GM19099 (cell line): ENCODE results near the gene PAQR7.

Experiments used
- POLR2A ChIP-seq: IDR thresholded peaks from 3 replicates; pipeline ENCODE4 v1.6.1; 2011; ENCODE audit warnings: low read depth; ENCODE audit not compliant: insufficient read length; ENCODE audit errors: extremely low read depth

PAQR7 gene

DNA sequence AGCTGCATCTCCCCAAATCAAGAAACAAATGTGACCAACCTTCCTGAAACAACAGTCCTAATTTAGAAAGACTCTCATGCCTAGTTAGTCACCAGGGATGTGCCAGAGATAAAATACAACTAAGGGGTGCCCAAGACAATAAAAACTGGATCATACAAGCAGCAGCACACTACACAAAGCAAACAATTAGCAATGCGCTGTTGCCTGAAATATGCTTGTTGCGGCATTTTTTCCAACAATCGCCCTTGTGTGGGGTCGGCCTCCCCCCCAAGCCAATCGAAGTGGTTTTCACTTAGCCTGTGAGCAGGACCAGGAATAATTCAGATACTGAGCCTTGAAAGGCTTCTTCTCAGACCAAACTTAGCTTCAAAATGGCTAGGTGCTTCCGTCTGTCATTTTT, 32.1 kb upstream of the PAQR7 start:
- TF ChIP-seq POLR2A: no peak

DNA sequence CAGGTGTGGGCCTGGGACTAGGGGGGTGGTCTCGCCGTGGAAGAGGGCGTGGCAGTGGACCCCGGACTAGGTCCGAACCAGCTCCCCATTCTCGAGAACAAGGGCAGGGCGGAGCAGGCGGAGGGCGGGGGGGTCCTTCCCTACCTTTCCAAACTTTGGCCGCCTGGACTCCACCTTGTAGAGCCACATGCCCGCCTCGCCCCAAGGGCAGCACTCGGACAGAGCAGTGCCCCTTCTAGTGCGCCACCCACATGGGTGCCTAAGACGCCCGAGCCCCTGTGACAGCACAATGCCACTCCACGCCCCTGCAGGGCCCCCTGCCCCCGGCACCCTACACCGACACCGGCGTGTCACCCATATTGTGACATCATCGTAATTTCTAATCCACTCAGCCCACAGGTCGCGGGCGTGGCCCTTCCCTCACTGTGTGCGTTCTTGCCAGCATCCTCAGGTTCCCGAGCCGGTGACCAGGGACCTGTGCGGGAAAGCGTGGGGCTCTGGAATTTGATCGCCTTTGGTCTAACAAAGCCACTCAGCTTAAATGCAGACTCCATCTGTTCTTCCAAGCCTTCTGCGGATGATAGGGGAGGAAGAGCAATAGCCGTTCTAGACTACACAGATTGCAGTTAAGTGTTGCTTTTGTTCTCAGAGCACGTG, 31.3 kb upstream of the PAQR7 start:
- TF ChIP-seq POLR2A: no peak

DNA sequence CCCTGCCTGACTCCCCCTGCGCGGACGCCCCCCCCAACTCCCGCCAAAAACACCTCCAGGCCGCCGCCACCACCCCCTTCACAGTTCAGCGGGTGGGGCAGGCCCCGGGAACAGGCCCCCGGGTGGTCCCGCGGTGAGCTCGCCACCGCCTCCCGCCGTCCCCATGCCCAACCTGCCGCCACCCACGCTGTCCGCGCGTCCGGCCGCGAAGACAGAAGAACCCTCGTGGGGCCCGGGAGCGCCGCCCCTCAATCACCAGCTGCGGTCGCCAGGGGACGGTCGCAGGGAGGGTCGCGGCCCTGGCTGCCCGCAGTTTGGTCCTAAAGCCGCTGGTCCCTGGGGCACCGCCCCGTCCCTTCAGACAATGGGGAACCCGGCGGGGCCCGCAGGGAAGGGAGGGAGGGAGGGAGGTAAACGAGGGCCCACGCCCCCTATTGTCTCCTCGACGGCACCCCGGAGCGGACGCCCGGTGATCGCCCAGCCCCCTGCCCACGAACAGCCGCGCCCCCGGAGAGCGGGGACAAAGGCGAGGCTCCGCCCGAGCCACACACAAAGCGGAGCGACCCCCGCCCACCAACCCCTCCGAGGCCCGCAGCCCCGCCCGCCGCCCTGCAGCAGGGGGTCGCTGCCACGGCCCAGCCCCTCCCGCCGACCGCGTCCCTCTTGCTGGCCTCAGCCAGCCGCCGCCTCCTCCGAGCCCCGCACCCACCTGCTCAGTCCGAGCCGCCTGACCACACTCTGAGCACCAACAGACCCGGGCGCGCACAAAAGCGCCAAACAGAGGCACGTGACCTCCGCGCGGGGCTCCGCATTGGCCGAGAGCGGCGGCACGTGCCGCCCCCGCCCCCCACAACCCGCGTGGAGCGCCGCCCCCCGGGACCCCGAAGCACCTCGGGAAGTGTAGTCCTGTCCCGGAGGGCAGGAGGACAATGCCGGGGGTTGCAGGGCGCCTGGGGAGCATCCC, 30.5 kb upstream of the PAQR7 start, which contains the start of gene STMN1:
Gene STMN1, minus strand, starts transcription at position 740 of the 964 bp plus-strand sequence. CDS start 1,743 bp downstream, outside the sequence.
- TF ChIP-seq POLR2A: peak; percentile 97

DNA sequence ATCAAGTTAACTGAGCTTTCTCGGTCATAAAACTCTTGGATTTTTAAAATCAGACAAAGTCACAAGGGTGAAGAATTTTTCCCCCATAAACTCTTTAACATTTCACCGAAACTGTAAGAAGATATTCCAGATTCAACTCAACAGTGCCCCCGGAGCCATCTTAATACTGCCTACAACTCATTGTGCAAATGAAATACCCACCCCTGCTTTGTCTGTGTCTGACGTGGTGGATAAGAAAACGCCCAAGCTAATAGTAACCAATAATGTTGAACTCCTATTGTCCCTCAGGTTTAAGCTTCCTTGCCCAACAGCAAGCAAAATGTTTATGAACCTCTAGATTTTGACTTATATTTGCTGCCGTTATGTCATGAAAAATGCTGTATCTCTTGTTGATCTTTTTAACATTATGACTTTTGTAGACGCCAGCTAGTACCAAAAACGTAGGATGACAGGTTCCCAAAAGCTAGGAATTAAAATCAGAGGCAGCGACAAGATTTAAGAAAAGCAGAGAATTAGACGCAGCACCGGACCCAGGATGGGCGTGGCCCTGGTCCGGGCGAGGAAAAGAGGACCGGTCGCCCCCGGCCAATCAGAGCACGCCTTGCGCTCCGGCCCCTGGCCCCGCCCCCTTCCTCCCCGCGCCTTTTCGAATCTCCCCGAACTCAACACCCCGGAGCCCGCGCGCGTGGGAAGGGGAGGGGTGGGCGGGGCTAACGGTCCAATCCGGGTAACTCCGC, 29.6 kb upstream of the PAQR7 start:
- no peak for TF ChIP-seq POLR2A

DNA sequence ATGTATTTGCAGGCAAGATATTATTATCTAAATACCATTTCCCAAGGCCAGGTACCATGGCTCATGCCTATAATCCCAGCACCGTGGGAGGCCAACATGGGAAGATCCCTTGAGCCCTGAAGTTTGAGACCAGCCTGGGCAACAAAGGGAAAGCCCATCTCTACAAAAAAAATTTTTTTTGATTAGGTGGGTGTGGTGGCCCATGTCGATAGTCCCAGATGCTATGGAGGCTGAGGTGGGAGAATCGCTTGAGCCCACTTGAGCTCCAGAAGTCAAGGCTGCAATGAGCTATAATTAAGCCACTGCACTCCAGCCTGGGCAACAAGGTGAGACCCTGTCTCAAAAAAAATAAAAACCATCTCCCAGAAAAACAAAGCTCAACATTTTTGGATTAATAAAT, 28.5 kb upstream of the PAQR7 start:
- no peak for TF ChIP-seq POLR2A

DNA sequence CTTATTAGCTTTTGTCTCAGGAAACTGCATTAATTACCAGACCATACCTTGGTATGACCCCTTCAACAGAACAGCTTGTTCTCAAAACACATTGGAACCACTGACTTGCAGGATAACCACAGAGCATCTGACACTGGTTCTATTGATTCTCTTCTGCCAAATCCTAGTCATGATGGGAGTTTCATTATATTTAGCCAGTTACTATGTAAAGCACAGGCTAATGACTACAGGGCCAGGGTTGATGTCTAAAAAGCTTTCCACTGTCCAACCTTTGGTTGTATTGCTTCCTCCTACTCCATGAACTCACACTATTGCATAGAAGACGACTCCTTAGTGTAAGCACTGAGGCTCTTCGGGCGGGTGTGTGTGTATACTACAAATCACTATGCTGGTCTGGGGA, 27.0 kb upstream of the PAQR7 start:
- TF ChIP-seq POLR2A: no peak

DNA sequence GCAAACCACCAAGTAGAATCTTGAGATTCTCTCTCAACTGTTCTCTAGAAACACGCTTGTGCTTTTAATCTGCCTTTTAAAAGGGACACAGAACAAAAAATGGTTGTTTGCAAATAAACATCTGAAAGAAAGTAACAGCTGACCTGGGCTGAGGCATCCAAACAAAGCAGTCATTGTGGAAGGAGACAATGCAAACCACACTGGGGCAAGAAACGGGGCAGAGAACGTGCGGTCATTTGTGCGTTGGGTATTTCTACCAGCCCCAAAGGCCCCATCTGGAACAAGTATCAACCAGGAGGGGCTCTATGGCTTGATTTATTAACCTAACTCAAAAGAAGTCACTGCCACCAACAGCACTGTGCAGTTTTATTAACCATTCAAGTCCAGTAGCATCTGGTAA, 24.7 kb upstream of the PAQR7 start:
- no peak for TF ChIP-seq POLR2A

DNA sequence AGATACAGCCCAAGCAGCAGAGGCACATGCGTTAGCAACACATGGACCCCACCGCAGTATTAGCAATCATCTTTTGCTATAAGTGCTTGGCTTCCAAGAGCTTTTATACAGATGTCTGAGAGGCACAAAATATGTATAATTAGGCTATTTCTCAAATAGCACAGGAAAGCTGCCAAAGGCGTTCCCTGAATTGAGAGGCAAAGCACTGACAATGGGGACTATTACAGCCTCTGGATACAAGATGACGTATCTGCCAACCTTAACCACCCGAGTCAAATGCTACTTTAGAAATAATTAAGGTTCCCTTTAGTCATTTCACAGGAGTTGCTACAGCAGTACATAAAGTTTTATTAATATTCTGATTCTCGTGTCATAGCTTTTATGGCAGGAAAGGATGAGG, 24.3 kb upstream of the PAQR7 start:
- TF ChIP-seq POLR2A: no peak

DNA sequence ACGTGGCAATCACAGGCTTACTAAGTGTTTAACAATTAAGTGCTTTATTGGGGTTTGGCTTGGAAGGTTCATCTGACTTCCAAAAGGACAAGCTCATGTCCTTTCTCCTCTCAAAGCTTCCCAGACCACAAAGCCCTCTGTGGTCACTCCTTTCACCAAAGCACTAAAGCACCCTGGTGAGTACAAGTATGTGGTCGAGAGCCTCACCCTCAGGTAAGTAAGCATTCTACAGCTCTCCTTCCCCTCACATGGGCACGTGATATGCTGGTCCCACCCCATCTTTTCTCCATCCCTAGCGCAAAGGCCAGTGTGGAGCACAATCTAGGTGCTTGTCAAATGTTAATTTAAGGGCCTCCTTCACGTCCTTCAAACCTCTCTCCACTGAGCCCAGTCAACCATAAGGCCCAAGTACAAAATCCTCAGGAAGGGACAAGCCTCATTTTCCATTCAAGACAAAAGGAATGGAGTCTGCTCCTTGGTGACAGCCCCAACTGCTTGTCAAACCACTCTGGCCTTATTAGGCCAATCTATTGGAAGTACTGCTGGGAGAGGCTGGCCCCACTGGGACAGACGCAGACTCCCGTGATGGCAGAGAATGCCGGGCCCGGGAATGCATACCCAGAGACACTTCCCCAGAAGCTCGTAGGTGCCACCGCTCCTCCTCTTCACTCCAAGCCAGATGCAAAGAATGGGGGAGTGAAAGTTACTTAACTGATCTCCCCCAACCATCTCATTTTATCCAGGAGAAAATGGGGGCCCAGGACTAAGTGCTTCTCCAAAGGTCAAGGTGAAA, 22.9 kb upstream of the PAQR7 start:
- no peak for TF ChIP-seq POLR2A

DNA sequence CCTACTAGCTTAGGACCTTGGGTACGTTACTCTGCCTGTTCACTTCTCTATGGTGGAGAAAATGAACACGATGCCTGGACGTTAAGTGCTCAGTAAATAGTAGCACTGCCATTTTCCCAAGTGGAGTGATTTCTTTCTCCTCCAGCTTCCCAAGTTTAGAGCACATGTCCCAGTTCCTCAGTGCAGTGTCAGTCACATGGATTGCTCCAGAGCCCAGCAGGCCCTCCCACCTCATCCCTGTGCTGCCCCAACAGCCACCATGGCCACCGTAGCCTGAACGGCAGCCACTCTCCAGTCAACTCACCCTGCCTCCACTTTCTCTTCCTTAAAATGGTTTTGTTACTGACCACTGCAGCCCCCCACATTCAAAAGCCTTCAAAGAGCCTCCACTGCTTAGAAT, 22.2 kb upstream of the PAQR7 start:
- TF ChIP-seq POLR2A: no peak

DNA sequence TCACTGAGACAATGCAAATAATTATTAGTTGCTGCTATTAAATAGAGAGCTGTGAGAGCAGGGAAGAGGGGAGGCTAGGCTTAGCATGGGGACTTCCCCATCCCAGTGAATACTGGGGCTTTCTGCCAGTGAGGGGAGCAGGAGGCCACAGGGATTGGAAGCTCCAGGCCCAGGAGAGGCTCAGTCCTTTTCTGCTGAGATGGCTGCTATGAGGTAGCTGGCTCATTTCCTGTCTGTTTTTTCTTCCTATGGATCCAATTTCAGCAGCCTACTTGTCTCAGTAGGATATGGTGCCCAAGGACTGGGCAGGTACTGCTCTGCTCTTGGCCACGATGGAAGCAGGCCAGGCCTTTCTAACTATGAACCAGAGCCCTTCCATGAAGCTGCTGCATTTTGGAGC, 20.8 kb upstream of the PAQR7 start:
- TF ChIP-seq POLR2A: no peak

DNA sequence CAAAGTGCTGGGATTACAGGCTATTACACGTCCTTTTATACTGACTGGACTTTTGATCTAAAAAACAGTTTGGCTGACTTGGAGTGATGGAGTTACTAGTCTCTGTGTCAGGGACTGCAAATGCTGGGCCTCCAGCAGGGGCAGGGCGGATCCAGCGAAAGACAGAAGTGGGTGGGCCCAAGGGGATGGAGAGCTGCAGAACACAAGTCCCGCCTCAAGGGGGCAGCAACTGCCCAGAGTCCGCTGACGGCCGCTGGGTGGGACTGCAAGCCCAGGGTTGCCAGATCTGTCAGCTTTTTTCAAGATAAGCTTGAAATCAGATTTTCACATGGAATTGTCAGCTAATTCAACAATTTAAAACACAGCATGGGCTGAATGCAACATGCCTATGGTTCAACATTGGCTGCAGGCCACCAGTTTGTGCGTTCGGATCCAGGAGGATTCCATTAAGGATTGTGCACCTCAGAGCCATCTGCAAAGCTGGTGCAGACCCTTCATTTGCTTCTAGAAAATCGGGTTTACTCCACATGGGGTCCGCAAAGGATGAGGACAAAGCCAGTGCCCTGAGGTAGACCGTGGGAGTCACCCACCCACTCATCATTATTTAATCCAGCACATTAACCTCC, 20.0 kb upstream of the PAQR7 start:
- no peak for TF ChIP-seq POLR2A

DNA sequence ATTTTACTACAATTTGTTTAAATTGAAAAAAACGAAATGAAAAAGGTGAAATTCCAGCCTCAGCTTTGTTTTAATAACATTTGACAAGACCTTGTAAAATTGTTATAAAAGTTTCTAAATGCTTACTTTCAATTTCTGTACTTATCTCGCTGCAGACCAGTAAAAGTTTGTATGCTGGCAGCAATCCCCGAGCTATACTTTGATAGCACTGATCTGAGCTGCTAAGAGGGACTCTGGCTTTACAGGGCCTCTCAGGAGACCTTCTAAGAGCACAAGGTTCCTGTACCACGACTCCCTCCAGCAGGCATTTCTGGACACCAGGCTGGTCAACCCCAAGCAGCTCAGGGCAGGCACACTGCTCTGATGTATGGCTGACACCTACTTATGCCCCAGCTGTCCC, 17.6 kb upstream of the PAQR7 start:
- TF ChIP-seq POLR2A: no peak

DNA sequence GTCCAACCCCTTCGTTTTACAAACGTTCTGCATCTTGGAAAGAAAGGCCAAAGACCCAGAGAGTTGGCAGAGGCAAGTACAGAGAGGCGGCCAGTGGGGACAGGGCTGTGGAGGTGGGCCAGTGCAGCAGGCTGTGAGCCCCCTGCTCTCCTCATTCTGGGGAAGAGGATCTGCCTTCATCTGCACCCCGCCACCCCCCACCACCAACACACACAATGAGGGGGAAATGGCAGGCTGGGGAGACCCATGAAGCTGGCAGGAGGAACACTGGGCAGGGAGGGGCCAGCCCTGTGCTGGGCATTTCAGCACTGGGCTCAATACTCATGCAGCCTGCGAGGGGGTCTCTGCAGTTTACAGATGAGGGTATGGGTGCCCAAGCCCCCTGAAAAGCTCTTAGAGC, 16.1 kb upstream of the PAQR7 start:
- TF ChIP-seq POLR2A: no peak

DNA sequence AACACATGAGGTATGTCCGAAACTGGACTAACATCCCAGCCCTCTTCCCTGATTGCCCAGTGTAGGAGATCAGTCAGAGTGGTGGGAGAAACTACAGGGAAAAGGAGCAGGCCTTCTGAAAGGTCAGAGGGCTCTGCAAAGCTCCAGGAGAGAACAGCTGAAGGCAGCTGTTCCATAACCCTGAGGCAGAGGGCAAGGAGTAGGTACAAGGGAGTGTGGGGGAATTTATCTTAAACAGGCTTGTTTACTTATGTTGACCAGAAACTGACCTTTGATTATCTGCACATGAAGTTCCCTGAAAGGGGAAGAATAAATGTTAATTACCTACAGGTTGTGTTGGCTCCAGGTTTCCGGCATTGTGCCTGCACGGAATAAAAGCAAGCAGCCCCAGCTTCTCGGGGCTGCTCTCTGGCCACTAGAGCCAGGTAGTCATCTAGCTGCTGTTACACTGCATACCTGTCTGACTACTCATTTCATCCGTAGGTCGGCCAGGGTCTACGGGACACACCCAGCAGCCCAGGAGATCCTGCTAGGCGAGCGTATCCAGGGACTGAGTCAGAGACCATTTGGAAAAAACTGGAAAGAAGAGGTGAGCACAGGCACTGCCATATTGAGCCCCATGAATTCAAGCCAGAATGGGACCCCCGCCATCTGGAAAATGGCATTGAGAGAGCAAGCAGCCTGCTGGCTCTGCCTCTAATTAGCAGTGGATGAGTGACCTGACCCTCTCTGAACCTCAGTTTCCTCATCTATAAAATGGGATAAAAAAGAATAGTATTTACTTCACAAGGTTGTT, 14.9 kb upstream of the PAQR7 start:
- TF ChIP-seq POLR2A: no peak
